Stimulated activated CD4-positive, alpha-beta T cell treated with anti-CD3 and anti-CD28 coated beads, Interleukin-15, amount 100 ng/mL, for 1 hour (primary cell): ENCODE data around the gene MEX3C.

Source experiments
- DNase-seq, 2 donors: peaks; one replicate each; pipeline ENCODE4 v3.0.0-alpha.2; 2020; ENCODE audit warnings: low read depth in 1 of 2, low spot score in 1 of 2

Gene MEX3C

GRCh38 chr18:51197661-51198424, at the start of gene MEX3C:
Gene MEX3C (minus strand): TSS chr18:51197681. CDS start chr18:51197320, 361 bp downstream.
- DNase-seq: peak; percentile 96 to 98

- DNase-seq: no peak
These were observed 43.7 kb upstream of the MEX3C start for GRCh38 chr18:51241226-51241625.

GRCh38 chr18:51236225-51236624, 38.7 kb upstream of the MEX3C start:
- DNase-seq: no peak

- peak in 1 of 2 donors; percentile 2 for DNase-seq
These were observed 37.7 kb upstream of the MEX3C start for GRCh38 chr18:51235009-51235789.

- no peak for DNase-seq
These were observed 36.9 kb upstream of the MEX3C start for GRCh38 chr18:51234117-51235008.

GRCh38 chr18:51229328-51229727, 31.8 kb upstream of the MEX3C start:
- no peak for DNase-seq

GRCh38 chr18:51227660-51228059, 30.2 kb upstream of the MEX3C start:
- no peak for DNase-seq

- no peak for DNase-seq
These were observed 29.3 kb upstream of the MEX3C start for GRCh38 chr18:51226587-51227350.

GRCh38 chr18:51226068-51226467, 28.6 kb upstream of the MEX3C start:
- DNase-seq: no peak

GRCh38 chr18:51212606-51213005, 15.1 kb upstream of the MEX3C start:
- no peak for DNase-seq

- DNase-seq: no peak
These were observed 14.1 kb upstream of the MEX3C start for GRCh38 chr18:51211552-51211951.

- peak; percentile 16 to 84 for DNase-seq
These were observed 445 bp downstream of the MEX3C start for GRCh38 chr18:51196811-51197660.

- DNase-seq: peak; percentile 11 to 25
These were observed 1.2 kb downstream of the MEX3C start for GRCh38 chr18:51196118-51196810.

GRCh38 chr18:51195451-51196117, 1.9 kb downstream of the MEX3C start:
- DNase-seq: no peak

GRCh38 chr18:51195086-51195450, 2.4 kb downstream of the MEX3C start:
- DNase-seq: no peak

- DNase-seq: no peak
These were observed 2.9 kb downstream of the MEX3C start for GRCh38 chr18:51194604-51195003.

- no peak for DNase-seq
These were observed 3.7 kb downstream of the MEX3C start for GRCh38 chr18:51193621-51194287.

GRCh38 chr18:51192696-51193095, 4.8 kb downstream of the MEX3C start:
- no peak for DNase-seq
